Spinal cord (tissue), 10 donors: ENCODE data around the gene PFKP. TPM values are rescaled to one million over a fixed set of nuclear protein-coding genes. Genes with fewer than 3 reads are reported as not detected.
"Not testable (repeated sequence)": the region's sequence is repeated elsewhere in the genome, so short reads cannot be mapped to it uniquely, and the experiment has no call there.

Experiments
- DNase-seq, 6 donors: peaks; one replicate each; pipeline versions ENCODE4 v3.0.0 to v3.0.0-alpha.2; 2013 to 2015; ENCODE audit warnings: low spot score in 6 of 6, low read depth in 4 of 6
- H3K27ac ChIP-seq: one replicate; pipeline ENCODE4 v1.5.1; 2013; ENCODE audit warnings: low read depth, low read length, control low read depth
- H3K27me3 ChIP-seq: one replicate; pipeline ENCODE4 v1.6.1; 2013; ENCODE audit warnings: low read length; ENCODE audit not compliant: control insufficient read depth, insufficient read depth
- H3K36me3 ChIP-seq: one replicate; pipeline ENCODE4 v1.6.1; 2013; ENCODE audit warnings: low read length; ENCODE audit not compliant: control insufficient read depth, insufficient read depth
- H3K4me1 ChIP-seq: one replicate; pipeline ENCODE4 v1.6.1; 2013; ENCODE audit warnings: low read length; ENCODE audit not compliant: control insufficient read depth, insufficient read depth
- H3K4me3 ChIP-seq: one replicate; pipeline ENCODE4 v1.5.1; 2013; ENCODE audit warnings: low read depth, low read length, control low read depth
- H3K9me3 ChIP-seq: one replicate; pipeline ENCODE4 v1.6.1; 2013; ENCODE audit warnings: low read length; ENCODE audit not compliant: control insufficient read depth, insufficient read depth
- WGBS: methylation state at CpG from one replicate; pipeline ENCODE4 v1.1.5; 2013; ENCODE audit warnings: missing lambda C conversion rate; ENCODE audit not compliant: insufficient coverage; 5-methylcytosine and 5-hydroxymethylcytosine counted together
- polyA plus RNA-seq, 2 donors: library from polyadenylated mRNA; unstranded; fragments of 120-200 nt; gene quantifications; one replicate each; pipeline ENCODE4 v1.2.1, GENCODE V29; 2013; ENCODE audit not compliant: insufficient read length in 2 of 2
- total RNA-seq, 2 donors: library from RNA; depleted of rRNA in 1 of 2; stranded (reverse); fragments of 120-200 nt in 1 of 2; fragments of >200 nt in 1 of 2; gene quantifications; one replicate each; pipeline versions ENCODE4 v1.2.3 to v1.2.4, GENCODE V29; 2013 to 2014
- donor health status: healthy.

Gene PFKP
- total and polyA plus RNA-seq, 4 donors, result 76.4 to 178 (median 138) TPM

DNA sequence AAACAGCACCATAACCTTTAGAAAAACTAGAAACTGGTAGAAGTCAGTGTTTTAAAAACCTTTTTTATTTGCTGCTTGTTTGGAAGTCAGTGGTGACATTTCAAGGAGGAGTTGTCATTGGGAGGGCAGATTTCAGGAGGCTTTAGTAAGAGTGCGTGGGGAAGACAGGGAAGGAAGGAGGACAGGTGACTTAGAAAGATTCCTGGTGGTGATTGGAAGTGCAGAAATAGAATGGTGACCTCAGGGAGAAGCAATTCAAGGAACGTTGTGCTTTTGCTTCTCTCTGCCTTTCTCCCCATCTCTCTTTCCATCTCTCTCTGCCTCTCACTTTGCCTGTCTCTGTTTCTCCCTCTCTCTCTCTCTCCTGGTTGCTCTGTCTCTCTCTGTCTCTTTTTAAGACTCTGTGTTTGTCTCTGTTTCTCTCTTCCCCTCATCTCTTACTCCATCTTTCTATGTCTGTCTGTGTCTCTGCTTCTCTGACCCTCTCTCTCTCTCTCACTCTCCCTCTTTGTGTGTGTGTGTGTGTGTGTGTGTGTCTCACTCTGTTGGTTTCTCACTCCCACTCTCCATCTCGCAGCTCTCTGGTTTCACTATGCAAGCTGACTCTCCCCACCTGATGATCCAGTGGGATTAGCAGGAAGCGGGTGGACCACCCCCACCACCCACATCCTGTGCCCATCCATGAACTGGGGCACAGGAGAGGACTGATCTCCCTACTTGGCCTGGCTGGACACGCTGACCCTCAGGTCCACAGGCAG, 10.9 kb upstream of the PFKP start:
- Histone ChIP-seq H3K27me3 (peaks cover 2% of the 10 kb centered on the region), H3K27ac (no peak overlapping the region), H3K36me3 (no peaks in the 10 kb centered on the region), H3K4me1 (no peaks in the 10 kb centered on the region), H3K9me3 (peaks cover 1% of the 10 kb centered on the region), H3K4me3 (no peak overlapping the region)
- WGBS, result 86% methylated on average over 3 of the region's 5 CpGs
- DNase-seq, result no peak

DNA sequence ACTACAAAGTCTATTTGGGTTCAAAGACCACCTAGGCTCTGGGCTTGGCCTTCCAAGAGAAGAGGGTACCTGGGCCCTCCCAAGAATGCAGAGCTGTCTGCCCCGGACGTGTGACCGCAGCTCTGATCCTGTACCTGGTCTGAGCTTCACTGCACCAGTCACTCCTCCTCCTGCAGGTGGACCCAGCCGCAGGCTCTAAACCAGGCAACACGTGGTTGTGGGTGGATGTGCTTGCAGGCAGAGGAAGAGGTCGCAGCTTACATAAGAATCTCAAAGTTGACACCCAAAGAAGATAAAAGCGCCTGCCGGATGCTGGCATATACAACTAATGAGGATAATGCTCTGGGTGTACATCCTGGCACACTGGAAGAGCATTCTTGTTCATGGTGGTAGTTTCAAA, 9.4 kb upstream of the PFKP start:
- H3K27me3 ChIP-seq, result peaks cover 2% of the 10 kb centered on the region
- H3K9me3 ChIP-seq, result peaks cover 1% of the 10 kb centered on the region
- no peak overlapping the region for H3K4me3 ChIP-seq
- DNase-seq, result no peak
- 86% methylated on average over 8 of the region's 8 CpGs for WGBS
- no peak overlapping the region for H3K27ac ChIP-seq
- no peaks in the 10 kb centered on the region for H3K4me1 ChIP-seq
- no peaks in the 10 kb centered on the region for H3K36me3 ChIP-seq

DNA sequence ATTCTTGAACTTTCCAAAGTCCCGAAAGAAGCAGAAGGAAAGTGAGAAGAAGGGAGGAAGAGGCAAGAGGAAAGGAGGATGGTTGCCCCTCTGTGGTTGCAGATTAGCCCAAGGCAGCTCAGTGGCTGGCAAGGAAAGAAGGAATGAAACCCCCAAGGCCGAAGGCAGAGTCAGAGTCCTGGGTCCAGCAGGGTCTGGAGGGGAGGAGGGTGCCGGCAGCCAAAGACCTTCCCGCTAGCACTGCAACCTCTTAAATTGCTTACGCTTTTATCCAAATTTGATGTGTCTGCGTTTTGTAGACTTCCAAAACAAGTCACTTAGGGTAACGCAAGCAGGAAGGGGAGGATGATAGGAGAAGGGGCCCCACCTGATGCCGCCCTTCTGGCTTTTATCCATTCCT, 7.4 kb upstream of the PFKP start:
- Histone ChIP-seq H3K36me3 (peaks cover 3% of the 10 kb centered on the region), H3K4me1 (no peaks in the 10 kb centered on the region), H3K9me3 (no peaks in the 10 kb centered on the region)

DNA sequence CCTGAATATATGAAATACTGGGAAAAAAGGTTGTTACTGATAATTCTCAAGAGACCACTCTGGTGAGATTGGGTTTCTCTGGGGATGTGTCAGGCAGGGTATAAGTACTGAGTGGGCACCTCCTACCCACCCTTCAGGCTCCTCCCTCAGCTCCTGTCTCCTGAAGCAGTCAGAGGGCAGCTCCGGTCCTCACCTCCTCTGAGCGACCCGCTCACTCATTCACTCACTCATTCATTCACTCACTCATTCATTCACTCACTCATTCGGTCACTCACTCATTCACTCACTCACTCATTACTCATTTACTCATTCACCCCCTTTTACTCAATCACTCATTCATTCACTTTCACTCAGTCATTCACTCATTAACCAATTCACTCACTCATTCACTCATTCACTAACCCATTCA, 6.9 kb upstream of the PFKP start:
- peaks cover 3% of the 10 kb centered on the region for H3K36me3 ChIP-seq
- WGBS, result 79% methylated on average over 4 of the region's 4 CpGs
- DNase-seq, result no peak

More for the DNA sequence above, 7.4 kb upstream of the PFKP start:
- DNase-seq, result no peak
- peaks cover 2% of the 10 kb centered on the region for H3K27me3 ChIP-seq
- no peak overlapping the region for H3K4me3 ChIP-seq
- WGBS, result 77% methylated on average over 6 of the region's 8 CpGs
- no peak overlapping the region for H3K27ac ChIP-seq

DNA sequence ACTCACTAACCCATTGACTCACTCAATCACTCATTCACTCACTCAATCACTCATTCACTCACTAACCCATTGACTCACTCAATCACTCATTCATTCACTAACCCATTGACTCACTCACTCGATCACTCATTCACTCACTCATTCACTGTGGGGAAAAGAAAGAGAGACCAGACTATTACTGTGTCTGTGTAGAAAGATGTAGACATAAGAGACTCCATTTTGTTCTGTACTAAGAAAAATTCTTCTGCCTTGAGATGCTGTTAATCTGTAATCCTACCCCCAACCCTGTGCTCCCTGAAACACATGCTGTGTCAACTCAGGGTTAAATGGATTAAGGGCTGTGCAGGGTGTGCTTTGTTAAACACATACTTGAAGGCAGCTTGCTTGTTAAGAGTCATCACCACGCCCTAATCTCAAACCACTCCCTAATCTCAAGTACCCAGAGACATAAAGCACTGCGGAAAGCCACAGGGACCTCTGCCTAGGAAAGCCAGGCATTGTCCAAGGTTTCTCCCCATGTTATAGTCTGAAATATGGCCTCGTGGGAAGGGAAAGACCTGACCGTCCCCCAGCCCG, 5.9 kb upstream of the PFKP start:
- not testable (repeated sequence) for DNase-seq, H3K4me3 ChIP-seq, H3K27ac ChIP-seq, H3K9me3 ChIP-seq, H3K36me3 ChIP-seq, H3K27me3 ChIP-seq, H3K4me1 ChIP-seq
- WGBS, result 100% methylated on average over 1 of the region's 6 CpGs

More for the DNA sequence above, 6.9 kb upstream of the PFKP start:
- H3K4me1 ChIP-seq, result no peaks in the 10 kb centered on the region
- no peak overlapping the region for H3K27ac ChIP-seq
- H3K9me3 ChIP-seq, result no peaks in the 10 kb centered on the region
- peaks cover 2% of the 10 kb centered on the region for H3K27me3 ChIP-seq
- no peak overlapping the region for H3K4me3 ChIP-seq

DNA sequence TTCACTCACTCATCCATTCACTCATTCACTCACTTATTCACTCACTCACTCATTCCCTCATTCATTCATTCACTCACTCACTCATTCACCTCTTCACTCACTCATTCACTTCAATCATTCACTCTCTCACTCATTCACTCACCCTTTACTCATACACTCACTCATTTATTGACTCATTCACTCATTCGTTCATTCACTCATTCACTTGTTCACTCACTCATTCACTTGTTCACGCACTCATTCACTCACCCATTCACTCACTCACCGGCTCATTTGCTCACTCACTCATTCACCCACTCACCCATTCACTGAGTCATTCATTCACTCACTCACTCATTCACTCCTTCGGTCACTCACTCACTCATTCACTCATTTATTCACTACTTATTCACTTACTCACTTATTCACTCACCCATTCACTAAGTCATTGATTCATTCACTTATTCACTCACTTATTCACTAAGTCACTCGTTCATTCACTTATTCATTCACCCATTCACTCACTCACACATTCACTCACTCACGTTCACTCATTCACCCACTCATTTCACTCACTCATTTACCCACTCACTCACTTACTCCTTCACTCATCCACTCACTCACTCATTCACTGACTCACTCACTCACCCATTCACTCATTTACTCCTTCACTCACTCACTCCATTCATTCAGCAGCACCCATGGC, 4.7 kb upstream of the PFKP start:
- H3K27me3 ChIP-seq, result peaks cover 16% of the 10 kb centered on the region
- peaks cover 3% of the 10 kb centered on the region for H3K36me3 ChIP-seq
- no peak overlapping the region for H3K27ac ChIP-seq
- DNase-seq, result no peak
- H3K9me3 ChIP-seq, result no peaks in the 10 kb centered on the region
- H3K4me3 ChIP-seq, result no peak overlapping the region
- H3K4me1 ChIP-seq, result peaks cover 15% of the 10 kb centered on the region
- 58% methylated on average over 5 of the region's 6 CpGs for WGBS

DNA sequence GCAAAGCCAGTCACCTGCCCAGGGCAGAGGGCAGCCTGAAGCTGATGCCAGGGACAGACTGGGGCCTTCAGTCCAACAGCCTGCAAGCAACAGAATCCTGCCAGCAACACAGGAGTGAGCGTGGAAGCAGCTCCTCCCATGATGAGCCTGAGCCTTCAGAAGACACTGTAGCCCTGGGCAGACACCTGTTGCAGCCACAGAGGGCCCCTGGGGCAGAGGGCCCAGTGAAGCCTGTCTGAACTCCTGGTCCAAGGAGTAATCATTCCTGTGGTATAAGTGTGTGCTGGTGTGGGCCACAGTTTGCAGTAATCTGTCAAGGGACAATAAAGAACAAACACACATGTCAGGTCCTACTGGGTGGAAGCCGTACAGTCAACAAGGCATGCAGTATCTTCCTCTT, 2.9 kb upstream of the PFKP start:
- Histone ChIP-seq H3K36me3 (peaks cover 3% of the 10 kb centered on the region), H3K4me1 (peaks cover 29% of the 10 kb centered on the region), H3K27me3 (peaks cover 18% of the 10 kb centered on the region), H3K9me3 (no peaks in the 10 kb centered on the region), H3K27ac (no peak overlapping the region), H3K4me3 (no peak overlapping the region)
- WGBS, result 77% methylated on average over 1 of the region's 2 CpGs
- no peak for DNase-seq

DNA sequence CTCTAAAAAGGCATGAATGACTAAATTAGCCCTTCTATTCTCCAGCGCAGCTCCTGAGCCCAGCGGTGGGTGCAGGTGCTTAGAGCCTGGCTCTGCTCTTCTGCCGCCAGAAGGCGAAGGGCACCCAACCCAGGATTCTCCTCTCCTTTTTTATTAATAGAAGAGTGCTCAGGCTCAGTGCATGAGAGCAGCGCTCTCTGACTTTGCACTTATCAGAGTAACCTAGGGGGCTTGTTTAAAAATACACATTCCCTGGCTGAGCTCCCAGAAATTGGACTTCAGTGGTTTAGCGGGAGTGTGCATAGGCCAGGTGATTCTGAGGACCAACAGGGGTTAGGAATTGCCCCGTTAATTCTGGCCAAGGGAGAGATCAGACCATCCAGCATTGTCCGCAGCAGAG, 1.7 kb upstream of the PFKP start:
- no peak for DNase-seq
- Histone ChIP-seq H3K36me3 (peaks cover 5% of the 10 kb centered on the region), H3K4me3 (no peak overlapping the region), H3K27me3 (peaks cover 18% of the 10 kb centered on the region), H3K9me3 (no peaks in the 10 kb centered on the region), H3K4me1 (peaks cover 34% of the 10 kb centered on the region), H3K27ac (no peak overlapping the region)
- WGBS, result 68% methylated on average over 6 of the region's 8 CpGs

DNA sequence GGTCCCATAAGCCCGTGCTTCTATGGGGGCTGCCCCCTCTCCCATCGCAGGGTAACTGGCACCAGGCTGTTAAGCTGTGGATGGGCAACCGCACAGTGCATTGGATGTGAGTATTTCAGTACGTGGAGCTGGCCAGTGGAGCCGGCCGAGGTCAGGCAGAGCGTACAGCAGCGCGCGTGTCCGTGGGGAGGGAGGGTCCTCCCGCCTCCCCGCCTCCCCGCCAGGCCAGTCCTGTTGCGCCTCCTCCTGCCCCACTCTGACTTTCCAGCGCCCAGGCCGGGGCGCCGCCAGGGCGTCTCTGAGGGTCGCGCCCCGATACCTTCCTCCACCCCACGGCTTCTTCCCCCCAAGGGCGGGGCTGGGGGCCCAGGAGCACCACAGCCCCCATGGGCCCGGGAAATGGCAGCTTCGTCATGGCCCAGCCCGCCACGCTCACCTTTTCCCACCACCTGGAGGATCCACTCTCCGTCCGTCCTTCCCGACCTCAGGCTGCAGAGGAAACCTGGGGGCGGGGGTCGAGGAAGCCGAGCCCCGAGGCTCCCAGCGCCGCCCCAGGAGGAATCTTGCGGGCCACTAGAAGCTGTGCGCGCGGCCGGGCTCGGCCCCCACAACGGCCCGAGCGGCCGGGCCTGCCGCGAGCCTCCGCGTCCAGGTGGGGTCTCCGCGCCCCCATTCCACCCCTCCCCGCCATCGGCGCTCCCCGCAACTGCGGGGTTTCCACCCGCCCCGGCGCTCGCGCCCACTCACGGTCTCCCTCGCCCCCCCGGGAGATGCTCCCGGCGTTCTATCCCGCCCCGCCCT, 831 bp upstream of the PFKP start:
- H3K4me3 ChIP-seq, result peak overlapping the region; percentile 35
- no peak overlapping the region for H3K27ac ChIP-seq
- DNase-seq, result peak in 2 of 6 donors; percentile 30 to 55
- peaks cover 18% of the 10 kb centered on the region for H3K27me3 ChIP-seq
- H3K9me3 ChIP-seq, result no peaks in the 10 kb centered on the region
- WGBS, result 2% methylated on average over 71 of the region's 71 CpGs
- peaks cover 34% of the 10 kb centered on the region for H3K4me1 ChIP-seq
- H3K36me3 ChIP-seq, result peaks cover 5% of the 10 kb centered on the region
